GM18508 (cell line): ENCODE measurements around the gene MGLL.

Source experiments
- ATAC-seq: cut with Tn5 transposase; IDR thresholded peaks from one replicate; pipeline ENCODE4 v1.9.1; 2021; ENCODE audit warnings: moderate number of reproducible peaks; ENCODE audit not compliant: insufficient read depth, unreplicated experiment

MGLL gene

GRCh38 chr3:127822041-127822681, at the start of gene MGLL:
Gene MGLL, minus strand, starts transcription at chr3:127822515. Its CDS starts 197 bp downstream, at chr3:127822318.
- no peak for ATAC-seq

GRCh38 chr3:127870156-127870555, 47.8 kb upstream of the MGLL start:
- no peak for ATAC-seq

GRCh38 chr3:127867986-127868385, 45.7 kb upstream of the MGLL start:
- ATAC-seq, result no peak

- no peak for ATAC-seq
These were observed 45.1 kb upstream of the MGLL start for GRCh38 chr3:127867412-127867811.

GRCh38 chr3:127865941-127866340, 43.6 kb upstream of the MGLL start:
- ATAC-seq, result no peak

- ATAC-seq, result no peak
These were observed 37.9 kb upstream of the MGLL start for GRCh38 chr3:127860211-127860696.

GRCh38 chr3:127859730-127860129, 37.4 kb upstream of the MGLL start:
- ATAC-seq, result no peak

GRCh38 chr3:127858937-127859336, 36.6 kb upstream of the MGLL start:
- ATAC-seq, result no peak

- no peak for ATAC-seq
These were observed 36.2 kb upstream of the MGLL start for GRCh38 chr3:127858521-127858920.

GRCh38 chr3:127857333-127857732, 35.0 kb upstream of the MGLL start:
- ATAC-seq, result no peak

GRCh38 chr3:127856801-127857200, 34.5 kb upstream of the MGLL start:
- no peak for ATAC-seq

GRCh38 chr3:127855246-127855645, 32.9 kb upstream of the MGLL start:
- ATAC-seq, result no peak

GRCh38 chr3:127853681-127854080, 31.4 kb upstream of the MGLL start:
- ATAC-seq, result no peak

GRCh38 chr3:127851899-127852298, 29.6 kb upstream of the MGLL start:
- no peak for ATAC-seq

- ATAC-seq, result no peak
These were observed 27.1 kb upstream of the MGLL start for GRCh38 chr3:127849368-127849767.

- no peak for ATAC-seq
These were observed 26.1 kb upstream of the MGLL start for GRCh38 chr3:127848131-127849129.

- no peak for ATAC-seq
These were observed 25.0 kb upstream of the MGLL start for GRCh38 chr3:127847236-127847720.

GRCh38 chr3:127846576-127846975, 24.3 kb upstream of the MGLL start:
- no peak for ATAC-seq

GRCh38 chr3:127844326-127844942, 22.1 kb upstream of the MGLL start:
- no peak for ATAC-seq

- no peak for ATAC-seq
These were observed 18.4 kb upstream of the MGLL start for GRCh38 chr3:127840671-127841070.

GRCh38 chr3:127839099-127839498, 16.8 kb upstream of the MGLL start:
- ATAC-seq, result no peak
